GM12878 (cell line): ENCODE results near the gene YTHDF1. TPM values are rescaled to one million over a fixed set of nuclear protein-coding genes. Genes with fewer than 3 reads are reported as not detected.

ENCODE experiments used
- ATAC-seq: fragments of 200-7000 bp; cut with Tn5 transposase; 3 replicates; pipeline ENCODE4 v1.9.1; 2020; ENCODE audit warnings: mild to moderate bottlenecking, moderate library complexity
- BruUV-seq: library from RNA; stranded (reverse); fragments of 400-500 nt; replicated peaks from 2 replicates; lab custom pipeline; 2021; lab: Mats Ljungman, UMichigan
- CTCF ChIA-PET: fragments of 300-600 bp; sonication (Branson Sonifier 250); formaldehyde crosslinking; extraction: SDS; loops from one replicate; lab custom pipeline; 2021; ENCODE audit warnings: inconsistent platforms; lab: Yijun Ruan, JAX
- POLR2A ChIA-PET: fragments of 350-600 bp; formaldehyde crosslinking; extraction: SDS; loops from one replicate; lab custom pipeline; 2021; ENCODE audit warnings: inconsistent platforms; lab: Charles Lee
- RAD21 ChIA-PET: fragments of 300-600 bp; sonication (Branson Sonifier 250); formaldehyde crosslinking; loops from one replicate; lab custom pipeline; 2023; ENCODE audit warnings: antibody characterized with exemption; ENCODE audit not compliant: unreplicated experiment; lab: Charles Lee
- SMC1A ChIA-PET: fragments of 300-600 bp; sonication (Branson Sonifier 250); formaldehyde crosslinking; loops from one replicate; lab custom pipeline; 2023; ENCODE audit not compliant: unreplicated experiment, uncharacterized antibody; lab: Charles Lee
- DNase-seq: peaks from one replicate; pipeline ENCODE4 v3.0.0-alpha.2; 2011; ENCODE audit warnings: low read depth, low spot score
- FAIRE-seq: peaks from 3 replicates; lab custom pipeline; 2011; peaks lifted over from hg19 to GRCh38; lab: Jason Lieb, UNC
- H2AFZ ChIP-seq: 2 replicates; pipeline ENCODE4 v1.6.0; 2011; ENCODE audit warnings: low read depth, low read length, control low read depth; ENCODE audit not compliant: control insufficient read depth
- H3K27ac ChIP-seq: 2 replicates; pipeline ENCODE4 v1.5.1; 2011; ENCODE audit warnings: control low read depth; ENCODE audit not compliant: control insufficient read depth, insufficient read depth
- H3K27me3 ChIP-seq, 2 experiments: replicated peaks in 1 of 2; 2 replicates each; pipeline versions ENCODE4 v1.6.0 to v1.6.1; 2011; ENCODE audit warnings: low read length in 1 of 2; ENCODE audit not compliant: control insufficient read depth in 2 of 2, insufficient read depth in 2 of 2
- H3K36me3 ChIP-seq, 2 experiments: 2 replicates each; pipeline ENCODE4 v1.5.1; 2011; ENCODE audit warnings: low read length in 1 of 2; ENCODE audit not compliant: control insufficient read depth in 2 of 2, insufficient read depth in 2 of 2
- H3K4me1 ChIP-seq: 2 replicates; pipeline ENCODE4 v1.6.1; 2011; ENCODE audit warnings: mild to moderate bottlenecking, low read length, moderate library complexity, mixed read lengths; ENCODE audit not compliant: control insufficient read depth, insufficient read depth
- H3K4me2 ChIP-seq: 2 replicates; pipeline ENCODE4 v1.6.0; 2011; ENCODE audit warnings: control low read depth; ENCODE audit not compliant: control insufficient read depth, insufficient read depth
- H3K4me3 ChIP-seq: fragments of 200-600 bp; sonication (generic); 2 replicates; pipeline ENCODE4 v1.5.1; 2016
- H3K79me2 ChIP-seq: 2 replicates; pipeline ENCODE4 v1.6.0; 2011; ENCODE audit warnings: low read length; ENCODE audit not compliant: control insufficient read depth, insufficient read depth
- H3K9ac ChIP-seq: 2 replicates; pipeline ENCODE4 v1.8.0; 2011; ENCODE audit warnings: low read length, control low read depth, mixed read lengths; ENCODE audit not compliant: control insufficient read depth, insufficient read depth
- H3K9me3 ChIP-seq: replicated peaks from 3 replicates; pipeline ENCODE4 v1.5.1; 2011; ENCODE audit warnings: mild to moderate bottlenecking, low read length; ENCODE audit not compliant: control insufficient read depth, insufficient read depth
- H4K20me1 ChIP-seq: 2 replicates; pipeline ENCODE4 v1.6.0; 2011; ENCODE audit not compliant: control insufficient read depth, insufficient read depth
- ATF3 ChIP-seq: IDR thresholded peaks from 2 replicates; pipeline ENCODE4 v1.6.1; 2011; ENCODE audit warnings: low read depth, mild to moderate bottlenecking, low read length, moderate library complexity, borderline replicate concordance; ENCODE audit errors: extremely low read depth
- ESRRA ChIP-seq: IDR thresholded peaks from 2 replicates; pipeline ENCODE4 v1.6.1; 2012; ENCODE audit warnings: mild to moderate bottlenecking, low read length, improper control_type of control experiment
- ETV6 ChIP-seq, 2 experiments: fragments of 450-650 bp in 1 of 2; IDR thresholded peaks in 1 of 2; conservative IDR thresholded peaks in 1 of 2; 2 replicates each; pipeline ENCODE4 v1.6.1; 2014; ENCODE audit warnings: antibody characterized with exemption in 1 of 2, borderline replicate concordance in 1 of 2, low read depth in 1 of 2, mild to moderate bottlenecking in 1 of 2, moderate library complexity in 1 of 2
- HDGF ChIP-seq: fragments of 450-650 bp; IDR thresholded peaks from 2 replicates; pipeline ENCODE4 v1.6.1; 2016; ENCODE audit warnings: antibody characterized with exemption
- KDM1A ChIP-seq: fragments of 200-600 bp; sonication (generic); IDR thresholded peaks from 2 replicates; pipeline ENCODE4 v1.6.1; 2016; ENCODE audit warnings: borderline replicate concordance
- NFYA ChIP-seq: IDR thresholded peaks from 2 replicates; pipeline ENCODE4 v1.6.1; 2011; ENCODE audit warnings: low read depth, mild to moderate bottlenecking, low read length, improper control_type of control experiment, borderline replicate concordance
- NFYB ChIP-seq: IDR thresholded peaks from 2 replicates; pipeline ENCODE4 v1.6.1; 2011; ENCODE audit warnings: low read depth, mild to moderate bottlenecking, low read length, improper control_type of control experiment, moderate library complexity; ENCODE audit not compliant: insufficient read depth
- SUPT20H ChIP-seq: IDR thresholded peaks from 2 replicates; pipeline ENCODE4 v1.6.1; 2011; ENCODE audit warnings: low read depth, mild to moderate bottlenecking, low read length, moderate library complexity, borderline replicate concordance; ENCODE audit not compliant: control insufficient read depth
- ZZZ3 ChIP-seq: IDR thresholded peaks from 2 replicates; pipeline ENCODE4 v1.6.1; 2011; ENCODE audit warnings: low read depth; ENCODE audit not compliant: control insufficient read depth, insufficient read length
- WGBS: methylation state at CpG from one replicate; pipeline ENCODE4 v1.1.6; 2016; ENCODE audit warnings: low lambda C conversion rate; ENCODE audit not compliant: insufficient replicate concordance, insufficient coverage; ENCODE audit errors: missing lambda C conversion rate; 5-methylcytosine and 5-hydroxymethylcytosine counted together
- in situ Hi-C: fragments of 300-500 bp; cut with MboI; formaldehyde crosslinking; loops from 9 replicates; pipeline ENCODE4 v1.14.3; 2018; ENCODE audit warnings: mixed read lengths
- intact Hi-C: fragments of 100-400 bp; cut with micrococcal nuclease; formaldehyde crosslinking; loops from one replicate; pipeline ENCODE4 v1.14.2; 2022; ENCODE audit not compliant: unreplicated experiment
- polyA plus RNA-seq, 11 experiments: library from polyadenylated mRNA; depleted of rRNA in 4 of 11; unstranded in 6 of 11; stranded (reverse) in 5 of 11; fragments of >200 nt; fragmentation: Nextera tagmentation in 4 of 11; fragmentation: Illumina TruSeq in 1 of 11; extraction: Ambion mirVana in 4 of 11; extraction: Trizol in 1 of 11; gene quantifications; 1 replicate in 1 of 11; 2 replicates in 10 of 11; pipeline versions ENCODE4 v1.2.1 to v1.2.3, GENCODE V29; 2011 to 2016; ENCODE audit warnings: inconsistent platforms in 2 of 11, missing spikeins in 2 of 11, low read depth in 1 of 11
- total RNA-seq, 4 experiments: library from RNA; depleted of rRNA in 3 of 4; stranded (reverse); fragments of >200 nt in 3 of 4; fragmentation: Illumina TruSeq in 1 of 4; extraction: Trizol in 1 of 4; gene quantifications; 2 replicates each; pipeline versions ENCODE4 v1.2.1 to v1.2.3, GENCODE V29; 2013 to 2021
- TF ChIP-seq, protein P1 (sequence below): IDR thresholded peaks from 2 replicates; pipeline ENCODE4 v1.6.1; 2012; ENCODE audit warnings: low read depth, low read length, improper control_type of control experiment

YTHDF1 gene
- total and polyA plus RNA-seq, 10 of the 15 experiments (the other 5 are each of a cell fraction or from before 2014, with no cell fraction given), result 4.6 to 37.8 (median 20.5) TPM

DNA sequence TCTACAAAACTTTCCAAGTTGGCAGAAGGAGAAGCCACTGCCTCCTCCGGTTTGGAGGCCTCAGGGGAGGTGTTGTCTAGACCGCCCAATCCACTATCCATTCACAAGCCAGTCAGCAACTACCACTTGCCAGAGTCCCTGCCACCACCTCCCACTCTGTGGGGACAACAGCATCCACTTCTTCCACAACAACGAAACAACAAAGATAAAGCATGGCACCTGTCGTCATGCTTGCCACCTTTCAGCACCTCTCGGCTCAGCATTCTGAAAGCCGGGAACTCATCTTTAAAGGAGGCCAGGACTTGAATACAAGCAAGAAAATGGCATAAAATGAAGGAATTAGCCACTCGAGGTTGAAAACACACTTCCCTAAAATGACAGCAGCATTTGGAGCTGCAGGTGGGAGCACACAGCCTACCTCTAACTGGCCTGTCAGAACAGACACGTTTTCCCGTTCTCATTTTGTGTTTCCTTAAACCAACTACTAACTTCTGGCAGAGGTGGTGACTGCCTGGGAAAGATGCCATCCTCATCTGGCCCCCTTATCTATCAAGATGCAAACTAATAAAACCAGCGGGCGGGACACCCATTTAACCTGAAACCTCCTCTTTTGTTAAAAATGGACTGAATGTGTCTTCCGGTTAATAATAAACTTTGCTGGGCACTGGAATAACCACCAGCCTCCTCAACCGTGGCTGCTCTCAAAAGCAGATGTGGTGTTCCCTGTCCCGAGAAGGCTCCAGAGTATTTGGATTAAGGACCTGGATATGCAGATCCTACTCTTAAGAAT lies 21.7 kb downstream of the YTHDF1 start:
- H3K79me2 ChIP-seq, result peaks cover 3% of the 10 kb centered on the region
- ATAC-seq, result no peak
- in situ Hi-C loops, result no loop called here
- 86% methylated on average over 14 of the region's 14 CpGs for WGBS
- TF ChIP-seq HDGF, result no peak
- no peak for TF ChIP-seq KDM1A
- TF ChIP-seq, protein P1, sequence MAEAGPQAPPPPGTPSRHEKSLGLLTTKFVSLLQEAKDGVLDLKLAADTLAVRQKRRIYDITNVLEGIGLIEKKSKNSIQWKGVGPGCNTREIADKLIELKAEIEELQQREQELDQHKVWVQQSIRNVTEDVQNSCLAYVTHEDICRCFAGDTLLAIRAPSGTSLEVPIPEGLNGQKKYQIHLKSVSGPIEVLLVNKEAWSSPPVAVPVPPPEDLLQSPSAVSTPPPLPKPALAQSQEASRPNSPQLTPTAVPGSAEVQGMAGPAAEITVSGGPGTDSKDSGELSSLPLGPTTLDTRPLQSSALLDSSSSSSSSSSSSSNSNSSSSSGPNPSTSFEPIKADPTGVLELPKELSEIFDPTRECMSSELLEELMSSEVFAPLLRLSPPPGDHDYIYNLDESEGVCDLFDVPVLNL, result no peak
- no peak for TF ChIP-seq ETV6 (conservative IDR thresholded peaks at IDR 0.05 in 1 of 2, IDR thresholded peaks at IDR 0.05 in 1 of 2; ENCODE audit: borderline replicate concordance in 1 of 2, low read depth in 1 of 2)
- TF ChIP-seq NFYB, result no peak
- TF ChIP-seq ATF3, result no peak
- no peak for TF ChIP-seq ZZZ3
- TF ChIP-seq ESRRA, result no peak
- no peak for TF ChIP-seq SUPT20H
- TF ChIP-seq NFYA, result no peak
- no peak overlapping the region for H3K4me3 ChIP-seq
- H3K36me3 ChIP-seq, result peaks cover 0 to 10% of the 10 kb centered on the region in 2 experiments
- ChIA-PET CTCF (interaction anchor here (2.0 kb wide), 1 partner anchor 30 kb away, joined by 5 read pairs; no protein-coding TSS in a partner anchor), POLR2A (no interaction called here), SMC1A (no interaction called here), RAD21 (no interaction called here)
- no peak overlapping the region for H3K27ac ChIP-seq
- no peaks in the 10 kb centered on the region for H3K9me3 ChIP-seq
- H3K9ac ChIP-seq, result no peak overlapping the region
- H3K27me3 ChIP-seq, result no peaks in the 10 kb centered on the region
- intact Hi-C loops, result no loop called here
- no peak for DNase-seq
- H3K4me2 ChIP-seq, result no peak overlapping the region
- no TSS peak for BruUV-seq
- no peak overlapping the region for H2AFZ ChIP-seq
- peaks cover 8% of the 10 kb centered on the region for H4K20me1 ChIP-seq
- FAIRE-seq, result no peak
- H3K4me1 ChIP-seq, result no peaks in the 10 kb centered on the region
